PFSK-1 (cell line): ENCODE results near the gene MRPS12.

Experiments used
- FOXP2 ChIP-seq: optimal IDR thresholded peaks from 2 replicates; pipeline ENCODE3; 2011; ENCODE audit warnings: borderline replicate concordance, control low read depth, inconsistent platforms; ENCODE audit not compliant: insufficient read depth; ENCODE audit errors: extremely low read length, extremely low read depth
- POLR2AphosphoS5 ChIP-seq: IDR thresholded peaks from 2 replicates; pipeline ENCODE4 v1.6.1; 2012; ENCODE audit warnings: low read depth, mild to moderate bottlenecking, control low read depth, low read length, moderate library complexity
- REST ChIP-seq, 2 experiments: IDR thresholded peaks; 2 replicates each; pipeline versions ENCODE4 v1.6.1 to v1.8.0; 2011 to 2012; ENCODE audit warnings: low read depth in 2 of 2, low read length in 2 of 2, control low read depth in 1 of 2, inconsistent platforms in 1 of 2, mild to moderate bottlenecking in 1 of 2, moderate library complexity in 1 of 2; ENCODE audit not compliant: insufficient read depth in 1 of 2
- SIN3A ChIP-seq: IDR thresholded peaks from 2 replicates; pipeline ENCODE4 v1.6.1; 2012; ENCODE audit warnings: mild to moderate bottlenecking, low read length, moderate library complexity, borderline replicate concordance; ENCODE audit not compliant: insufficient read depth
- TAF1 ChIP-seq: IDR thresholded peaks from 2 replicates; pipeline ENCODE4 v1.6.1; 2012; ENCODE audit warnings: low read length, control low read depth, borderline replicate concordance; ENCODE audit not compliant: insufficient read depth

The MRPS12 gene

GRCh38 chr19:38908911-38909310, 21.8 kb upstream of the MRPS12 start:
- TF ChIP-seq FOXP2 (no peak), SIN3A (no peak), TAF1 (no peak), POLR2AphosphoS5 (no peak), REST (IDR thresholded peaks at IDR 0.05; ENCODE audit: insufficient read depth in 1 of 2, low read depth in 2 of 2, low read length in 2 of 2) (no peak)

- no peak for TF ChIP-seq FOXP2
- TF ChIP-seq TAF1 = no peak
- TF ChIP-seq SIN3A = no peak
- TF ChIP-seq POLR2AphosphoS5 = no peak
Observed at GRCh38 chr19:38910488-38910887, 20.3 kb upstream of the MRPS12 start.

GRCh38 chr19:38911388-38912001, 19.2 kb upstream of the MRPS12 start:
- no peak for TF ChIP-seq TAF1
- TF ChIP-seq SIN3A = no peak
- TF ChIP-seq POLR2AphosphoS5 = no peak
- TF ChIP-seq REST (IDR thresholded peaks at IDR 0.05; ENCODE audit: insufficient read depth in 1 of 2, low read depth in 2 of 2, low read length in 2 of 2) = no peak
- TF ChIP-seq FOXP2 = no peak

GRCh38 chr19:38912600-38913514, 17.9 kb upstream of the MRPS12 start:
- TF ChIP-seq TAF1 = no peak
- no peak for TF ChIP-seq SIN3A
- no peak for TF ChIP-seq REST (IDR thresholded peaks at IDR 0.05; ENCODE audit: insufficient read depth in 1 of 2, low read depth in 2 of 2, low read length in 2 of 2)
- no peak for TF ChIP-seq POLR2AphosphoS5
- TF ChIP-seq FOXP2 = no peak

- TF ChIP-seq TAF1 = no peak
- no peak for TF ChIP-seq REST (IDR thresholded peaks at IDR 0.05; ENCODE audit: insufficient read depth in 1 of 2, low read depth in 2 of 2, low read length in 2 of 2)
- TF ChIP-seq FOXP2 = no peak
- TF ChIP-seq POLR2AphosphoS5 = no peak
- no peak for TF ChIP-seq SIN3A
Observed at GRCh38 chr19:38913958-38914357, 16.8 kb upstream of the MRPS12 start.
